Right cardiac atrium (tissue), 5 donors: ENCODE data around the gene SNRPE. TPM values are rescaled to one million over a fixed set of nuclear protein-coding genes. Genes with fewer than 3 reads are reported as not detected.
A peak's percentile ranks its signal among the peaks of the same experiment; 100 is the strongest.

Experiments used
- ATAC-seq, 2 donors: fragments of 200-7000 bp; cut with Tn5 transposase; one replicate each; pipeline versions ENCODE4 v1.8.0 to v1.9.1; 2020; ENCODE audit warnings: moderate library complexity in 2 of 2, mild to moderate bottlenecking in 1 of 2
- DNase-seq, 3 donors: peaks; one replicate each; pipeline ENCODE4 v3.0.0-alpha.2; 2020
- H3K27ac ChIP-seq: one replicate; pipeline ENCODE4 v1.5.1; 2013; ENCODE audit warnings: mild to moderate bottlenecking, low read length, control low read depth, moderate library complexity
- H3K27me3 ChIP-seq: one replicate; pipeline ENCODE4 v1.6.1; 2013; ENCODE audit not compliant: control insufficient read depth, insufficient read depth
- H3K4me1 ChIP-seq: one replicate; pipeline ENCODE4 v1.6.1; 2013; ENCODE audit warnings: low read length; ENCODE audit not compliant: control insufficient read depth, insufficient read depth
- H3K4me3 ChIP-seq: one replicate; pipeline ENCODE4 v1.5.1; 2013; ENCODE audit warnings: low read length, control low read depth
- H3K9me3 ChIP-seq: one replicate; pipeline ENCODE4 v1.6.1; 2013; ENCODE audit warnings: low read length; ENCODE audit not compliant: control insufficient read depth
- WGBS: extraction: QIAGEN DNeasy Blood & Tissue Kit; methylation state at CpG from one replicate; pipeline ENCODE4 v1.1.7; 2013; 5-methylcytosine and 5-hydroxymethylcytosine counted together
- intact Hi-C, 4 donors: fragments of 100-400 bp; cut with DNase I; formaldehyde crosslinking; loops; one replicate each; pipeline versions ENCODE4 v1.11.0 to v1.14.0; 2022 to 2023
- polyA plus RNA-seq: library from polyadenylated mRNA; stranded (reverse); fragments of 200-250 nt; gene quantifications from one replicate; pipeline ENCODE4 v1.2.3, GENCODE V29; 2013
- total RNA-seq, 4 donors: library from RNA; stranded (reverse); fragmentation: NEBNext Ultra II Directional; extraction: Animal tissue kit (Norgen Biotek cat#: 25700); gene quantifications; one replicate each; pipeline ENCODE4 v1.2.1, GENCODE V29; 2021
- donor health status: healthy with polysubstance abuse.
- donor health status: DM: no; HTN: yes; CAD: no.
- donor health status: DM: no; HTN: no; CAD: no.
- donor health status: DM: no; HTN: yes; CAD: no; lungs with severe emphysema.
- donor health status: DM: yes; HTN: yes; CAD: no.

The SNRPE gene
- total and polyA plus RNA-seq, 5 donors, result 48.7 to 76.9 (median 57.0) TPM

DNA sequence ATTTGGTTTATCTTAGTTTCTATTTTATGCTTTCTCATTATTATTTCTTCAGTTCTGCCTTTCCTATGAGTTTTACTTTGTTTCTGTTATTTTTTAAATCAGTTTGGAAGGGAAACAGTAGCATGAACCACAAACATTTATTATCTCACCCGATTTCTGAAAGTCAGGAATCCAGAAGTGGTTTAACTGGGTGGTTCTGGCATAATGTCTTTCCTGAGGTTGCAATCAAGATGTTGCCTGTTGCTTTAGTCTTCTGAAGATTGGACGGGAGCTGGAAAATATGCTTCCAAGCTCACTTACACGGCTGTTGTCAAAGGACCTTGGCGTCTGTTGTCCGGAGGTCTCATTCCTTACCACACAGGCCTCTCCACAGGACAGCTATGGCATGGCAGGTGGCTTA is 50.4 kb downstream of the SNRPE start:
- Histone ChIP-seq H3K4me1 (no peaks in the 10 kb centered on the region), H3K9me3 (no peaks in the 10 kb centered on the region), H3K27me3 (no peaks in the 10 kb centered on the region), H3K27ac (no peak overlapping the region), H3K4me3 (no peak overlapping the region)
- ATAC-seq, result peak in 1 of 2 donors; percentile 40
- WGBS, result 82% methylated on average over 5 of the region's 5 CpGs
- no peak for DNase-seq
- intact Hi-C loops, result no loop called here

DNA sequence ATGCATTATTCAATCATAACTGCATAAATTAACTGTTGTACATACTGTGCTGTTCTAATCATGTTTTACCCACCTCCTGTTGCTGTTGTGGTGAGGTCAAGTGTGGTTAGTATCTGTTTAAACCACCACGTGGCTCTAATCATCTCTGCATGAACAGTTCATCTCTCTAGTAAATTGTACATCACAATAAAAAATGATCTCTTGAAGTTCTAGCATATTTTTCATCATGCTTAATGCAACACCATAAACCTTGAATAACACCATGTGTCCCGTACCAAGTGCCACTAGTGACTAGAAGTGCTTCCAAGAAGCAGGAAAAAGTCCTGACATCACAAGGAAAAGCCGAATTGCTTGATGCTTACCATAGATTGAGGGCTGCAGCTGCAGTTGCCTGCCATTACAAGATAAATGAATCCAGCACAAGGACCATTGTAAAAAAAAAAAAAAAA is 51.7 kb downstream of the SNRPE start:
- WGBS, result 59% methylated on average over 3 of the region's 3 CpGs
- H3K27ac ChIP-seq, result no peak overlapping the region
- no peaks in the 10 kb centered on the region for H3K4me1 ChIP-seq
- intact Hi-C loops, result no loop called here
- H3K9me3 ChIP-seq, result no peaks in the 10 kb centered on the region
- H3K4me3 ChIP-seq, result no peak overlapping the region
- H3K27me3 ChIP-seq, result no peaks in the 10 kb centered on the region
- DNase-seq (no peak), ATAC-seq (no peak)

DNA sequence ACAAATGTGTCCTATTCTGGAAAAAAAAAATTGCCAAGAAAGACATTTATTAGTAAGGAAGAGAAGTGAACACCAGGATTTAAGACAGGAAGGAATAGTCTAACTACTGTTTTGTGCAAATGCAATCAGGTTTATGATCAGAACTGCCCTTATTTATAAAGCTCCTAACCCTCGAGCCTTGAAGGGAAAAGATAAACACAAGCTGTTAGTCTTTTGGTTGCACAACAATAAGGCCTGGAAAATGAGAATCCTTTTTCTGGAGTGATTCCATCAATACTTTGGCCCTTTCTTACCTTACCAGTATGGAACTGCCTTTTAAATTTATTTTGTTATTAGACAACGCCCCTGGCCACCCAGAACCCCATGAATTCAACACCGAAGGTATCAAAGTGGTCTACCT is 52.9 kb downstream of the SNRPE start:
- intact Hi-C loops, result no loop called here
- no peaks in the 10 kb centered on the region for H3K4me1 ChIP-seq

DNA sequence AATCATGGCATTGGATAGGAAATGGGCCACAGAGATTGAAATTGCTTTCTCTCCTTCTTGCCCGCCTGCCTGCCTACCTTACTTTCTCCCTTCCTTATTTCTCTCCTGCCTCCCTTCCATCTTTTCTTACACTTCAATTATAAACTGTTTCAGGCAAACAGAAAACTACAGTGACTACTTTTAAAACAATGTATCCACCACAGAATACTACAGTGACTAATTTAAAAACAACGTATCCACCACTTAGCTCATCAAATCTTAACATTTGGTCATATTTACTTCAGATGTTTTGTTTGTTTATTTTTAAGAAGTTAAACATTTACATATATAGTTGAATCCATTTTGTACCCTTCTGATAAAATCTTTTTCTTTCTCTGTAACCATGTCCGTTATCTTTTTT is 54.4 kb downstream of the SNRPE start:
- Histone ChIP-seq H3K27ac (no peak overlapping the region), H3K4me1 (no peaks in the 10 kb centered on the region), H3K4me3 (no peak overlapping the region), H3K27me3 (no peaks in the 10 kb centered on the region), H3K9me3 (no peaks in the 10 kb centered on the region)
- no peak for ATAC-seq
- no peak for DNase-seq
- 94% methylated on average over 3 of the region's 3 CpGs for WGBS
- intact Hi-C loops, result no loop called here

More for the DNA sequence above, 52.9 kb downstream of the SNRPE start:
- no peak for ATAC-seq
- 80% methylated on average over 3 of the region's 3 CpGs for WGBS
- Histone ChIP-seq H3K9me3 (no peaks in the 10 kb centered on the region), H3K4me3 (no peak overlapping the region), H3K27me3 (no peaks in the 10 kb centered on the region), H3K27ac (no peak overlapping the region)
- DNase-seq, result no peak

DNA sequence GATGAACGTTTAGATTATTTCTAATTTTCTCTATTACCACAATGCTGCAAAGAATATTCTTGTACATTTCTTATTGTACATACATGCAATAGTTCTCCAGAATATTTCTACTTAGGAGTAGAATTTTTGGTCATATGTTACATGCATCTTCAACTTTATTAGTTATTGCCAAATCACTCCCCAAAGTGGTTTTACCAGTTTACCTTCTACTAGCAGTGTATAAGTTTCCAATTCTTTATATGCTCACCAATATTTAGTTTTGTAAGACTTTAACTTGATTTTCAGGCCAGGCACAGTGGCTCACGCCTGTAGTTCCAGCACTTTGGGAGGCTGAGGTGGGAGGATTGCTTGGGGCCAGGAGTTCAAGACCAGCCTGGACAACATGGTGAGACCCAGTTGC is 55.4 kb downstream of the SNRPE start:
- 87% methylated on average over 2 of the region's 2 CpGs for WGBS
- Histone ChIP-seq H3K4me3 (no peak overlapping the region), H3K9me3 (no peaks in the 10 kb centered on the region), H3K27me3 (no peaks in the 10 kb centered on the region), H3K27ac (no peak overlapping the region), H3K4me1 (no peaks in the 10 kb centered on the region)
- no peak for DNase-seq
- intact Hi-C loops, result no loop called here
- ATAC-seq, result no peak

Other genes starting within 250 kb of the SNRPE start
- gene ATP2B4, start 234.8 kb upstream of the SNRPE start, total RNA-seq, result 100 to 1,000 TPM in 3 of 4 donors, 10 to 100 TPM in 1; 97.0 to 132 (median 112) TPM
- 65.7 TPM for gene ATP2B4, start 234.8 kb upstream of the SNRPE start, polyA plus RNA-seq
- under 1 TPM; 0.20 to 0.43 (median 0.27) TPM for gene LAX1, start 96.4 kb upstream of the SNRPE start, total RNA-seq
- gene LAX1, start 96.4 kb upstream of the SNRPE start, polyA plus RNA-seq, result 0.14 TPM
- 10 to 100 TPM; 15.7 to 23.2 (median 18.3) TPM for gene ZBED6, start 66.0 kb upstream of the SNRPE start, total RNA-seq
- gene ZBED6, start 66.0 kb upstream of the SNRPE start, polyA plus RNA-seq, result 1.8 TPM
- 10 to 100 TPM; 46.8 to 56.0 (median 50.9) TPM for gene ZC3H11A, start 66.0 kb upstream of the SNRPE start, total RNA-seq
- gene ZC3H11A, start 66.0 kb upstream of the SNRPE start, polyA plus RNA-seq, result 33.4 TPM
- gene SOX13, start 211.5 kb downstream of the SNRPE start, total RNA-seq, result 10 to 100 TPM; 11.4 to 17.9 (median 12.6) TPM
- gene SOX13, start 211.5 kb downstream of the SNRPE start, polyA plus RNA-seq, result 9.4 TPM